Naive thymus-derived CD8-positive, alpha-beta T cell (primary cell): ENCODE measurements around the gene CLPTM1. TPM values are rescaled to one million over a fixed set of nuclear protein-coding genes. Genes with fewer than 3 reads are reported as not detected.
"Not testable (repeated sequence)": the region's sequence is repeated elsewhere in the genome, so short reads cannot be mapped to it uniquely, and the experiment has no call there.

Source experiments
- ATAC-seq, 2 donors: fragments of 150-1000 bp; cut with Tn5 transposase in 1 of 2; sonication (Bioruptor Pico), chemical (Tn5 transposase) in 1 of 2; 1 replicate in 1 of 2; 2 replicates in 1 of 2; pipeline ENCODE4 v1.10.0; 2021; ENCODE audit warnings: mild to moderate bottlenecking in 2 of 2, moderate library complexity in 2 of 2
- POLR2A ChIA-PET: fragments of 350-600 bp; sonication (Branson Sonifier 250); formaldehyde crosslinking; loops from one replicate; lab custom pipeline; 2021; ENCODE audit warnings: antibody characterized with exemption; lab: Charles Lee
- DNase-seq, 10 donors: peaks; one replicate each; pipeline versions ENCODE4 v3.0.0 to v3.0.0-alpha.2; 2020 to 2022
- H3K27ac Mint-ChIP-seq, 10 donors: one replicate each; pipeline ENCODE4 v1.8.0; 2020 to 2022; ENCODE audit warnings: mild to moderate bottlenecking in 10 of 10, mixed read lengths in 10 of 10, moderate library complexity in 4 of 10, inconsistent platforms in 1 of 10
- H3K27me3 Mint-ChIP-seq, 5 donors: one replicate each; pipeline ENCODE4 v1.8.0; 2021 to 2022; ENCODE audit warnings: mixed read lengths in 5 of 5
- H3K36me3 Mint-ChIP-seq, 3 donors: one replicate each; pipeline ENCODE4 v1.8.0; 2020 to 2022; ENCODE audit warnings: mixed read lengths in 3 of 3, mild to moderate bottlenecking in 2 of 3, inconsistent platforms in 1 of 3
- H3K4me1 Mint-ChIP-seq, 4 donors: one replicate each; pipeline ENCODE4 v1.8.0; 2021 to 2022; ENCODE audit warnings: mixed read lengths in 4 of 4
- H3K4me3 Mint-ChIP-seq, 10 donors: one replicate each; pipeline ENCODE4 v1.8.0; 2020 to 2022; ENCODE audit warnings: mild to moderate bottlenecking in 10 of 10, mixed read lengths in 10 of 10, moderate library complexity in 6 of 10, inconsistent platforms in 1 of 10
- H3K9me3 Mint-ChIP-seq, 9 donors: one replicate each; pipeline ENCODE4 v1.8.0; 2020 to 2022; ENCODE audit warnings: mixed read lengths in 9 of 9, mild to moderate bottlenecking in 3 of 9, inconsistent platforms in 1 of 9, moderate library complexity in 1 of 9
- polyA plus RNA-seq, 3 donors: library from polyadenylated mRNA; unstranded; fragments of 300-500 nt; fragmentation: Illumina TruSeq; gene quantifications; one replicate each; pipeline ENCODE4 v1.2.3, GENCODE V29; 2021
- total RNA-seq, 8 experiments: library from RNA in 2 of 8; stranded (reverse) in 2 of 8; gene quantifications; one replicate each; pipeline ENCODE4 v1.2.3 and lab custom pipeline; 2021 to 2026

The CLPTM1 gene
- total and polyA plus RNA-seq, 5 experiments from 2014 or later, result 13.2 to 76.0 (median 20.6) TPM

- Mint-ChIP-seq H3K9me3 (no peaks in the 10 kb centered on the region), H3K27ac (peak overlapping the region in 2 of 10 donors; percentile 37 to 41), H3K4me3 (no peak overlapping the region), H3K27me3 (no peaks in the 10 kb centered on the region), H3K36me3 (peaks cover 0 to 61% (median 2%) of the 10 kb centered on the region in 3 donors), H3K4me1 (peaks cover 23 to 47% (median 37%) of the 10 kb centered on the region in 4 donors)
- ATAC-seq (no peak), DNase-seq (no peak)
- POLR2A ChIA-PET, result no interaction called here
These were observed 6.6 kb downstream of the CLPTM1 start for GRCh38 chr19:44961821-44962220.

GRCh38 chr19:44968118-44968517, 12.9 kb downstream of the CLPTM1 start:
- no peak for ATAC-seq
- Mint-ChIP-seq H3K4me3 (no peak overlapping the region), H3K9me3 (no peaks in the 10 kb centered on the region), H3K4me1 (peaks cover 0 to 5% (median 2%) of the 10 kb centered on the region in 4 donors), H3K27ac (peak overlapping the region in 2 of 10 donors; percentile 9 to 39), H3K27me3 (no peaks in the 10 kb centered on the region), H3K36me3 (peaks cover 0 to 78% (median 6%) of the 10 kb centered on the region in 3 donors)
- DNase-seq, result no peak
- POLR2A ChIA-PET, result interaction anchor here (2.1 kb wide), 1 partner anchor 13 kb away, joined by 4 read pairs; the partner anchor contains the start of gene CLPTM1

- Mint-ChIP-seq H3K4me1 (peaks cover 0 to 5% (median 4%) of the 10 kb centered on the region in 4 donors), H3K27me3 (no peaks in the 10 kb centered on the region), H3K36me3 (peaks cover 0 to 78% (median 6%) of the 10 kb centered on the region in 3 donors), H3K4me3 (no peak overlapping the region), H3K9me3 (no peaks in the 10 kb centered on the region), H3K27ac (peak overlapping the region in 1 of 10 donors; percentile 9)
- ATAC-seq (no peak), DNase-seq (no peak)
- POLR2A ChIA-PET, result interaction anchor here (2.1 kb wide), 1 partner anchor 14 kb away, joined by 4 read pairs; the partner anchor contains the start of gene CLPTM1
These were observed 13.5 kb downstream of the CLPTM1 start for GRCh38 chr19:44968670-44969069.

GRCh38 chr19:44969437-44969836, 14.3 kb downstream of the CLPTM1 start:
- no peak overlapping the region for H3K4me3 Mint-ChIP-seq
- H3K27ac Mint-ChIP-seq, result no peak overlapping the region
- DNase-seq (no peak), ATAC-seq (no peak)
- peaks cover 0 to 79% (median 6%) of the 10 kb centered on the region in 3 donors for H3K36me3 Mint-ChIP-seq
- peaks cover 0 to 5% (median 4%) of the 10 kb centered on the region in 4 donors for H3K4me1 Mint-ChIP-seq
- no peaks in the 10 kb centered on the region for H3K9me3 Mint-ChIP-seq
- H3K27me3 Mint-ChIP-seq, result no peaks in the 10 kb centered on the region
- POLR2A ChIA-PET, result interaction anchor here (2.1 kb wide), 1 partner anchor 15 kb away, joined by 4 read pairs; the partner anchor contains the start of gene CLPTM1

- ATAC-seq, H3K27ac Mint-ChIP-seq, POLR2A ChIA-PET, H3K9me3 Mint-ChIP-seq, H3K4me3 Mint-ChIP-seq, H3K27me3 Mint-ChIP-seq, DNase-seq, H3K4me1 Mint-ChIP-seq: not testable (repeated sequence)
- H3K36me3 Mint-ChIP-seq, result peaks cover 0 to 80% (median 4%) of the 10 kb centered on the region in 3 donors
These were observed 16.3 kb downstream of the CLPTM1 start for GRCh38 chr19:44971451-44971850.

GRCh38 chr19:44972802-44973201, 17.6 kb downstream of the CLPTM1 start:
- Mint-ChIP-seq H3K27ac (no peak overlapping the region), H3K36me3 (peaks cover 0 to 81% (median 3%) of the 10 kb centered on the region in 3 donors), H3K9me3 (no peaks in the 10 kb centered on the region), H3K27me3 (no peaks in the 10 kb centered on the region), H3K4me3 (no peak overlapping the region), H3K4me1 (peaks cover 0 to 5% (median 1%) of the 10 kb centered on the region in 4 donors)
- DNase-seq (no peak), ATAC-seq (no peak)
- POLR2A ChIA-PET, result no interaction called here

- no peak for DNase-seq
- no peak overlapping the region for H3K27ac Mint-ChIP-seq
- H3K27me3 Mint-ChIP-seq, result no peaks in the 10 kb centered on the region
- H3K36me3 Mint-ChIP-seq, result peaks cover 0 to 85% (median 2%) of the 10 kb centered on the region in 3 donors
- no peak for ATAC-seq
- H3K9me3 Mint-ChIP-seq, result no peaks in the 10 kb centered on the region
- peaks cover 0 to 5% (median under 1%) of the 10 kb centered on the region in 4 donors for H3K4me1 Mint-ChIP-seq
- POLR2A ChIA-PET, result interaction anchor here (0.7 kb wide), 2 partner anchors 11 to 179 kb away, joined by 7 to 8 read pairs; no protein-coding TSS in a partner anchor
- no peak overlapping the region for H3K4me3 Mint-ChIP-seq
These were observed 19.0 kb downstream of the CLPTM1 start for GRCh38 chr19:44973982-44974735.

GRCh38 chr19:44974857-44975256, 19.7 kb downstream of the CLPTM1 start:
- Mint-ChIP-seq H3K27ac (no peak overlapping the region), H3K9me3 (no peaks in the 10 kb centered on the region), H3K27me3 (no peaks in the 10 kb centered on the region), H3K4me3 (no peak overlapping the region), H3K4me1 (peaks cover 0 to 5% (median 0%) of the 10 kb centered on the region in 4 donors), H3K36me3 (peaks cover 0 to 85% (median 2%) of the 10 kb centered on the region in 3 donors)
- DNase-seq (no peak), ATAC-seq (no peak)
- POLR2A ChIA-PET, result no interaction called here

- DNase-seq (no peak), ATAC-seq (no peak)
- POLR2A ChIA-PET, result no interaction called here
- no peak overlapping the region for H3K27ac Mint-ChIP-seq
- H3K9me3 Mint-ChIP-seq, result no peaks in the 10 kb centered on the region
- H3K27me3 Mint-ChIP-seq, result no peaks in the 10 kb centered on the region
- peaks cover 0 to 5% (median 0%) of the 10 kb centered on the region in 4 donors for H3K4me1 Mint-ChIP-seq
- H3K4me3 Mint-ChIP-seq, result no peak overlapping the region
- H3K36me3 Mint-ChIP-seq, result peaks cover 0 to 85% (median 2%) of the 10 kb centered on the region in 3 donors
These were observed 20.3 kb downstream of the CLPTM1 start for GRCh38 chr19:44975444-44975843.

GRCh38 chr19:44984005-44984404, 28.8 kb downstream of the CLPTM1 start:
- ATAC-seq (no peak), DNase-seq (no peak)
- H3K4me3 Mint-ChIP-seq, result no peak overlapping the region
- POLR2A ChIA-PET, result no interaction called here
- H3K4me1 Mint-ChIP-seq, result peaks cover 0 to 6% (median 0%) of the 10 kb centered on the region in 4 donors
- H3K9me3 Mint-ChIP-seq, result no peaks in the 10 kb centered on the region
- peak overlapping the region in 3 of 10 donors; percentile 33 to 93 (median 34) for H3K27ac Mint-ChIP-seq
- peaks cover 0 to 68% (median 0%) of the 10 kb centered on the region in 3 donors for H3K36me3 Mint-ChIP-seq
- H3K27me3 Mint-ChIP-seq, result no peaks in the 10 kb centered on the region

- H3K9me3 Mint-ChIP-seq, result no peaks in the 10 kb centered on the region
- H3K4me3 Mint-ChIP-seq, result no peak overlapping the region
- DNase-seq (no peak), ATAC-seq (no peak)
- H3K27me3 Mint-ChIP-seq, result no peaks in the 10 kb centered on the region
- peaks cover 0 to 8% (median 0%) of the 10 kb centered on the region in 4 donors for H3K4me1 Mint-ChIP-seq
- peaks cover 0 to 56% (median 0%) of the 10 kb centered on the region in 3 donors for H3K36me3 Mint-ChIP-seq
- no peak overlapping the region for H3K27ac Mint-ChIP-seq
- POLR2A ChIA-PET, result no interaction called here
These were observed 30.3 kb downstream of the CLPTM1 start for GRCh38 chr19:44985445-44985844.

- POLR2A ChIA-PET, result no interaction called here
- peak overlapping the region in 1 of 10 donors; percentile 81 for H3K27ac Mint-ChIP-seq
- no peak for DNase-seq
- H3K27me3 Mint-ChIP-seq, result no peaks in the 10 kb centered on the region
- ATAC-seq, result no peak
- H3K4me1 Mint-ChIP-seq, result peaks cover 0 to 8% (median 0%) of the 10 kb centered on the region in 4 donors
- H3K9me3 Mint-ChIP-seq, result no peaks in the 10 kb centered on the region
- no peak overlapping the region for H3K4me3 Mint-ChIP-seq
- H3K36me3 Mint-ChIP-seq, result peaks cover 0 to 56% (median under 1%) of the 10 kb centered on the region in 3 donors
These were observed 31.2 kb downstream of the CLPTM1 start for GRCh38 chr19:44986389-44986788.

GRCh38 chr19:44987148-44987675, 32.0 kb downstream of the CLPTM1 start:
- H3K27ac Mint-ChIP-seq, result peak overlapping the region in 1 of 10 donors; percentile 14
- H3K36me3 Mint-ChIP-seq, result peaks cover 0 to 60% (median 3%) of the 10 kb centered on the region in 3 donors
- ATAC-seq, result no peak

More at GRCh38 chr19:44987148-44987675, 32.0 kb downstream of the CLPTM1 start:
- no peaks in the 10 kb centered on the region for H3K27me3 Mint-ChIP-seq
- no peak overlapping the region for H3K4me3 Mint-ChIP-seq
- no peaks in the 10 kb centered on the region for H3K9me3 Mint-ChIP-seq
- no peak for DNase-seq
- POLR2A ChIA-PET, result no interaction called here
- H3K4me1 Mint-ChIP-seq, result peaks cover 0 to 8% (median 0%) of the 10 kb centered on the region in 4 donors
